GF-D8 (cell line): ENCODE measurements around the gene THTPA.
"Not testable (repeated sequence)": the region's sequence is repeated elsewhere in the genome, so short reads cannot be mapped to it uniquely, and the experiment has no call there.

ENCODE experiments used
- DNase-seq: peaks from one replicate; lab custom pipeline; 2025; lab: John Stamatoyannopoulos, UW

THTPA gene

DNA sequence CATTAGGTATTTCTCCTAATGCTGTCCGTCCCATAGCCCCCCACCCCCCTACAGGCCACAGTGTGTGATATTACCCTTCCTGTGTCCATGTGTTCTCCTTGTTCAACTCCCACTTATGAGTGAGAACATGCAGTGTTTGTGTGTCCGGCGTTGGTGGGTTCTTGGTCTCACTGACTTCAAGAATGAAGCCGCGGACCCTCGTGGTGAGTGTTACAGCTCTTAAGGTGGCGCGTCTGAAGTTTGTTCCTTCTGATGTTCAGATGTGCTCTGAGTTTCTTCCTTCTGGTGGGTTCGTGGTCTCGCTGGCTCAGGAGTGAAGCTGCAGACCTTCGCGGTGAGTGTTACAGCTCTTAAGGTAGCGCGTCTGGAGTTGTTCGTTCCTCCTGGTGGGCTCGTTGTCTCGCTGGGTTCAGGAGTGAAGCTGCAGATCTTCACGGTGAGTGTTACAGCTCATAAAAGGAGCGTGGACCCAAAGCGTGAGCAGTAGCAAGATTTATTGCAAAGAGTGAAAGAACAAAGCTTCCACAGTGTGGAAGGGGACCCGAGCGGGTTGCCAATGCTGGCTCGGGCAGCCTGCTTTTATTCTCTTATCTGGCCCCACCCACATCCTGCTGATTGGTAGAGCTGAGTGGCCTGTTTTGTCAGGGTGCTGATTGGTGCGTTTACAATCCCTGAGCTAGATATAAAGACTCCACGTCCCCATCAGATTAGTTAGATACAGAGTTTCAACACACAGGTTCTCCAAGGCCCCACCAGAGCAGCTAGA lies 27.9 kb downstream of the THTPA start:
- DNase-seq = not testable (repeated sequence)

DNA sequence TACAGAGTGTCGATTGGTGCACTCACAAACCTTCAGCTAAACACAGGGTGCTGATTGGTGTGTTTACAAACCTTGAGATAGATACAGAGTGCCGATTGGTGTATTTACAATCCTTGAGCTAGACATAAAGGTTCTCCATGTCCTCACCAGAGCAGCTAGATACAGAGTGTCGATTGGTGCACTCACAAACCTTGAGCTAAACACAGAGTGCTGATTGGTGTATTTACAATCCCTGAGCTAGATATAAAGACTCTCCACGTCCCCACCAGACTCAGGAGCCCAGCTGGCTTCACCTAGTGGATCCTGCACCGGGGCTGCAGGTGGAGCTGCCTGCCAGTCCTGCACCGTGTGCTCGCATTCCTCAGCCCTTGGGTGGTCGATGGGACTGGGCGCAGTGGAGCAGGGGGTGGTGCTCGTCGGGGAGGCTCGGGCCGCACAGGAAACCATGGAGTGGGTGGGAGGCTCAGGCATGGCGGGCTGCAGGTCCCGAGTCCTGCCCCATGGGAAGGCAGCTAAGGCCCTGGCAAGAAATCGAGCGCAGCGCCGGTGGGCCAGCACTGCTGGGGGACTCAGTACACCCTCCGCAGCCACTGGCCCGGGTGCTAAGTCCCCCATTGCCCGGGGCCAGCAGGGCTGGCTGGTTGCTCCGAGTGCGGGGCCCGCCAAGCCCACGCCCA lies 28.6 kb downstream of the THTPA start:
- DNase-seq = not testable (repeated sequence)

DNA sequence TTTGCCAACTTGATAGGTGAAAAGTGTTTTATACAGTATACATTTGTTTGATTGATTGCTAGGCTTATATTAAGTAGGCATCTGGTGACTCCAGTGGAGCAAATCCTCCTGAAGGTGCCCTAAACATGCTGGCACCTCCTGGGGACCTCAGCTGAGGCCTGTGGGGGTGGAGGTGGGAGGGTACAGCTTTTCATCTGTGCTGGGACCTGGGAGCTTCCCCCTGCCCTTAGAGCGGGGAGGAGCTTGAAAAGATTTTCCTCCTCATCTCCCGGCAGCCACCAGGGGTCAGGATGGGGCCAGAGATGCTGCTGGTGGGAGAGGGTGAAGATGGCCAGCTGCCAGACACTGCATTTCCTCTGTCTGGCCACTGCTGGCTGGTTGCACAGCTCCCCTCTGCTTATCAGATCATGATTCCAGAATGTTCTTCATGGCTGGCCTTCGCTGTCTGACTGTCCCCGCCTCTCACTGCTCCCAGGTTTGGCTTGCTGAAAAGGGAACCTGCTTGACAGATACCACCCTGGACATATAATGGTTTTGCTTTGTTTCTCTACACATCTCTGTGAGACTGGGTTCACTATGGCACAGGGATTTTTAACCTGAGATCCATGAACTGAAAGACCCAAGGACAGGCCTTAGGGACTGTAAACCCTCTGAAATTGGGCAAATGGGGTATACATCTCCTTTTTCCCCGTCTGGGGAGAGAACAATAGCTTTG lies 33.0 kb downstream of the THTPA start:
- DNase-seq = peak; percentile 72

DNA sequence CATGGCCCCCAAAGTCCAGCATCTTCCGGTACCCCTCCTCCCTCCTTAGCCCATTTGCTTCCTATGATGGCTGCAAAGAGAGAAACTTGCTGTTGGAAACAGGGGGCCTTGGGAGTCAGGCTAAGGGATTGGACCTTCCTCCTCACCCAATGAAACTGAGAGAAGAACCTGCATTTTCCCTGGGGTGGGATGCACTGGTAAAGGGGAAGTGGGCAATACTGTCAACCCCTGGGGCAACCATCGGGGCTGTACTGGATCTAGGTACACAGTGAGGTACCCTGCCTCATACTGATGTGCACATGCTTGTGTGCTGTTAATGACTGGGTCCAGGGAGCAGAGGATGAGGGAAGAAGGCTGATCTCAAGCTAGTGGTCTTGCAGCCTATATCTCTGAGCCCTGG lies 33.5 kb downstream of the THTPA start:
- DNase-seq = no peak

DNA sequence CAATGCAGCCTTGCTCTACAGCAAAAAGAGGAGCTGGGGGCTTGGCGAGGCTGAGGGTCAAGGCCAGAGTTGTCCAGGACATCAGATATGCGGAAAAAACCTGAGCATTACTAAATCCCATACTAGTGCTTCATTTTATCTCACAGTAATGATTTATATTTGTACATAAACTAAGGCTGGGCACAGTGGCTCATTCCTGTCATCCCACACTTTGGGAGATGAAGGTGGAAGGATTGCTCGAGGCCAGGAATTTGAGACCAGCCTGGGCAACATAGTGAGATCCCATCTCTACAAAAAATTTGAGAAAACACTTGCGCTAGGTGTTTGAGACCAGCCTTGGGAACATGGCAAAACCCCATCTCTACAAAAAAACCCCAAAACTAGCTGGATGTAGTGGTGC lies 34.1 kb downstream of the THTPA start:
- DNase-seq = no peak

DNA sequence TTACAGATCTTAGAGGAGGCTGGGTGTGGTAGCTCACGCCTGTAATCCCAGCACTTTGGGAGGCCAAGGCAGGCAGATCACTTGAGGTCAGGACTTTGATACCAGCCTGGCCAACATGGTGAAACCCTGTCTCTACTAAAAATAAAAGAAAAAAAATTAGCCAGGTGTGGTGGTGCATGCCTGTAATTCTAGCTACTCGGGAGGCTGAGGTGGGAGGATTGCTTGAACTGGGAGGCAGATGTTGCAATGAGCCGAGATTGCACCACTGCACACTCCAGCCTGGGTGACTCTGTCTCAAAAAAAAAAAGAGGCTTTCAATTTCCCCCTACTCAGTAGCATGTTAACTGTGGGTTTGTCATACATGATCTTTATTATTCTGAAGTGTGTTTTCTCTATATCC lies 38.1 kb downstream of the THTPA start:
- DNase-seq = not testable (repeated sequence)

DNA sequence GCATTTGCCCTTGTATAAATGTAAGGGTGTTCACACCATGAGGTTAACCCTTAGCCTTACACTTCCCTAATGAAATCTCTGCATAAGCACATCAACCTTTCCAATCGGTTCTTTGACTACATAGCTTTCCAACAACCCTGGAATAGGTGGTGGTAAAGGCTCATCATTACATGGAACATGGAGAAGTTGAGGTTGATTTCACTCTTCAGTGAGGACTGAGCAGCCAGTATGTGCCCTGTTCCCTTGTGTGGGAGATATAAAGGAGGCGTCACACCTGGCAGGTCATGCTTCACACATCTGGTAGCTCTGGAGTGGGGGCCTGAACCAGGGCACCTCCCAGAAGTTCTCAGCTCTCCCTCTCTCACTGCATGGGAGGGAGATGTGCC lies 44.2 kb downstream of the THTPA start:
- DNase-seq = no peak

DNA sequence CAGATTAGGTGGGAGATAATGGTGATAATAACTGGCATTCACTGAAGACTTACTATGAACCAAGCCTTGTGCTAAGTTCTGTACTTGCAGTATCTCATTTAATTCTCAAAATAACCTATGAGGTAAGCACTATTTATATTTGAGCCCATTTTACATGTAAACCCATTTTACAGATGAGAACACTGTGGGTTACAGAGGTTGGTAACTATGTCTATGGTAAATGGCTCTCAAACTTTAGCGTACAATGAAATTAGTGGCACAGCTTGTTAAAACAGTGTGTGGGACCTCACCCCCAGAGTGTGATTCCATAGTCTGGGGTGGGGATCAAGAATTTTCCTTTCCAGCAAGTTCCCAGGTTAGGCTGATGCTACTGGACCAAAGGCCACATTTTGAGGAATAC lies 44.7 kb downstream of the THTPA start:
- no peak for DNase-seq

DNA sequence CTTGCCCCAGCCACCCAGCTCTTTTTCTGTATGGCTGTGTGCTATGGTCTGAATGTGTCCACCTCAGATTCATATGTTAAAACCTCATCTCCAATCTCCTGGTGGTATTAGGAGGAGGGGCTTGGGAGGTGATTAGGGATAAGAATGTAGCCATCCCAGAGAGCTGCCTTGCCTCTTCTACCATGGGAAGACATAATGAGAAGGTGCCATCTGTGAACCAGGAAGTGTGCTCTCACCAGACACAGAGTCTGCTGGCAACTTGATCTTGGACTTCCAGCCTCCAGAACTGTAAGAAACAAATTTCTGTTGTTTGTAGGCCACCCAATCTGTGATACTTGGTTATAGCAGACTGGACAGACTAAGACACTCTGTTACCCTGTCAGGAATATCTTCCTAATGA lies 45.4 kb downstream of the THTPA start:
- no peak for DNase-seq

DNA sequence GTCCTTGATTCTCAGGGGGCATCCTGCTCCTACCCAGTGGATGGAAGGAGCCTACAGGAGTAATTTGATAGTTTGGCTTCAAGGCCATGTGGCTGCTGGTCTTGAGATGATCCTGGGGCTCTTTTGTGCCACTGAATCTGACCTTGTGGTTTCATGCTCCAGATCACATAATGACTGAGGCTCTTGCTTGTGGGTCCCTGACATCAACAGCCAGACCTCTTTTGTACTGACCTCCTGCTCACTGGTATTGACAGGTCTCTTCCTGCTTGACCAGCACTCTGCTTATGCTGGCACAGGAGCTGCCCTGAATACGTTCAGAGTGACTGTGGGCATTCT lies 45.7 kb downstream of the THTPA start:
- DNase-seq = no peak

DNA sequence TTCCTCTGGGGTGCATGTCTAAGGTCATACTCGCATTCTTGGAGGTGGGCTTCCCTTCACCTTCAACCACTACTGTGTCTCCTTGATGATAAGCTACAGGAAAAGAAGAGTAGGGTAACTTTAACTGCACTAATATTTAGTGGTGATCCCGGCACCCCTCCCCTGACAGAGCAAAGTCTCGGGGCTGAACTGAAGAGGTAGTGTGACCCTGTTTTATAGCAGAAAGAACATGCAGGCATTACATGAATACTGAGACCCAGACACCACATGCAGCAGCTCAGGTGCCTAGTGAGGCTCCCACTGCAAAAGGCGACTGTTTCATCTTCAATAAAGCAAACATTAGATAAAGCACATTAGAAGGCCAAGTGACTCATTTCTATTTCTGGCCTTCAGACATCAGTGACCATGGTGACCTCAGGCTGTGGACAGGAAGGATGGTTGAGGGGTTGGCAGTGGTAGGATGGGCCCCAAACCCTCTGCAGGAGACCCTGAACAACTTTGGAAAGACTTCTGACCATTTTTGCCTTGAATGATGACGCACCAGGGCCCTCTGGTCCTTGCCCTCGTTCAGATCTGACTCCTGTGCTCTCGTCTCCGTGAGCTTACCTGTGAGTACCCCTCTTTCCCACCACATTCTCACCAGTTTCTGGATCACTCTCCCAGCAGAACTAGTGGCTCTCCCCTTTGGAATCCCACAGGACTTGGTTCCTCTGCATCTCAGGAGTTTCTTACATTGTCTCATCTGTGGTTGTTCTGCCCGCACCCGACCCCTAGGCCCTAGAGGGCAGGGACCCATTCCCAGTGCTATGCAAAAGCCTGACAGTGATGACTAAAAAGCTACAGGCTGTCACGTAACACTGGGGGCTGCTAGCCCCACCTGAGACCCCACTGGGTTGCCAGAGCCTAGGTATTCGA lies 46.4 kb downstream of the THTPA start:
- no peak for DNase-seq

DNA sequence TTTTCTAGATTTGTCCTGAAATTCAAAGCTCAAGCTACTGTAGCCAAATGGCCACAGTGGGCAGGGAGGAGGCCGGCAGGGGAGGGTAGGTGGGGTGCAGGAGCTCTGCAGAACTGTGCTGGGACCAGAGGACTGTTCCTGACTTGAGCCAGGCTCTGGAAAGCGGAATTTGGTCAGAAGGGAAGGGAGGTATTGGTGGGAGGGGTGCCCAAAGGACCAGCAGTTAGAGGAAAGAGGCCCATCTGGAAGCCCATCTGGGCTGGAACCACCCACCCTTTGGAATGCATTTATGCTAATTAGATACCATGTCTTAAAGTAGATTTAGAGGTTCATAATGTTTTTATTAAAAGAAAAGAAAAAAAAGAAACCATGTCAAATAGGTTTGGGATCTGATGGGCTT lies 47.0 kb downstream of the THTPA start:
- DNase-seq = no peak

DNA sequence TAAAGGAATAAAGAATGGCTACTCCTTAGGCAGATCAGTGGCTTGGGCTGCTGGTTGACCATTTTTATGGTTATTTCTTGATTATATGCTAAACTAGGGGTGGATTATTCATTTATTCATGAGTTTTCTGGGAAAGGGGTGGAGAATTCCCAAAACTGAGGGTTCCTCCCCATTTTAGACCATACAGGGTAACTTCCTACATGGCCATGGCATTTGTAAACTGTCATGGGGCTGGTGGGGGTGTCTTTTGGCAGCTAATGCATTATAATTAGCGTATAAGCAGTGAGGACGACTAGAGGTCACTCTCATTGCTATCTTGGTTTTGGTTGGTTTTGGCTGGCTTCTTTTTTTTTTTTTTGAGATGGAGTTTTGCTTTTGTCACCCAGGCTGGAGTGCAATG lies 48.1 kb downstream of the THTPA start:
- DNase-seq = no peak

DNA sequence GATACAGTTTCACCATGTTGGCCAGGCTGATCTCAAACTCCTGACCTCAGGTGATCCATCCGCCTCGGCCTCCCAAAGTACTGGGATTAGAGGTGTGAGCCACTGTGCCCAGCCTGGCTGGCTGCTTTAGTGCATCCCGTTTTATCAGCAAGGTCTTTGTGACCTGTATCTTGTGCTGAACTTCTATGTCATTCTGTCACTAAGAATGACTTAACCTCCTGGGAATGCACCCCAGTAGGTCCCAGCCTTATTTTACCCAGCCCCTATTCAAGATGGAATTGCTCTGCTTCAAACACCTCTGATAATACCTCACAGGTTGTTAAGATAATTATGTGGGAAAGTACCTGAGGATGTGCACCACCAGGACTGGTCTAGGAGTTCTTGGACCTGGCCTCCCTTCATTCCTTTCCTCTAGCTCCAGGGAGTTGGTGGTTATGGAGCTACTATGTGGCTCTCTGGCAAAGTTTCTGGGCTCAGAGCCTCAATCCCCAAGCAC lies 48.7 kb downstream of the THTPA start:
- no peak for DNase-seq

DNA sequence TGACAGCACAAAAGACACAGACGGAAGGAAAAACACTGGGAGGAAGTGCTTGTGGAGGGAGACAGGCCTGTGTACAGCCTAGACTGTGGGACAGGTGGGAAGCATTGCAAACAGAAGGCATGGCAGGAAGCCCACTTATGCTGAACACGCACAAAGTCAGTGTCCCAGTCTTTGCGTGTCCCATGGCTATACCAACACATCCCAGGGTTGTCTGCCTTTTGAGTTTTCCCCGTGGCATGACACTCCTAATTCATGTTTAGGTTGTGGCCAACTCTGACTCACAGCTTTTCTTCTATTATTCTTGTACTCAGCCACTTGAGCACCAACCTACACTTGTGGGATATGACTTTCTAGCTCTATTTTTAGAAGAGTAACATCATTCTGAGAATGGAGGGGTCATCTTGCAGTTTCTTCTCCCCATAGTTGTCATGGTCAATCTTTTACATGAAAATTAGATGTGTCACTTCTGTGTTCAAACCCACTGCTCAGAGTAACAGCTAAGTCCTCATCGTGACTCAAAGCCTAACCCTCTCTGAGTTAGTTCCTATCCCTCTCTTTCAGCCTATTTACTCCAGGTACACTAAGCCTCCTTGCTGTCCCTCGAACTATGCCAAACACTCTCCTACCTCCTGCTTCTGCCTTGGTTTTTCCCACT lies 50.0 kb downstream of the THTPA start:
- no peak for DNase-seq

DNA sequence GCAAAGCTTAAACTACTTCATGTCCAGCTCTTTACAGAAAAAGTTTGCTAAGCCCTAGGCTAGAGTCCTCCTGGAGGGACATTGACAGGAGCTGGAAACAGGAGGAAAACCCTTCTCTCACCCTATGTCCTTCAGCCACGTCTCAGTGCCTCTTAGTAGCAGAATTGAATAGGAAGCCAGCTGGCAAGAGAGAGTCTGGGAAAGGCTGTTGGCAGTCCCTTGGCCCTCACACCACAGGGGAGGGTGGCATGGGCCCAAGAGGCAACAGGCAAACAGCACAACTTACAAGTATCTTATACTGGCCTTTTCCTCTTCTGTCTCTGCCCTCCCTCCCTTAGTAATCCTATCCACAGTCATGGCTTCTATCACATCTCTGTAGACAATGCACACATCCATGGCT lies 52.4 kb downstream of the THTPA start:
- no peak for DNase-seq

DNA sequence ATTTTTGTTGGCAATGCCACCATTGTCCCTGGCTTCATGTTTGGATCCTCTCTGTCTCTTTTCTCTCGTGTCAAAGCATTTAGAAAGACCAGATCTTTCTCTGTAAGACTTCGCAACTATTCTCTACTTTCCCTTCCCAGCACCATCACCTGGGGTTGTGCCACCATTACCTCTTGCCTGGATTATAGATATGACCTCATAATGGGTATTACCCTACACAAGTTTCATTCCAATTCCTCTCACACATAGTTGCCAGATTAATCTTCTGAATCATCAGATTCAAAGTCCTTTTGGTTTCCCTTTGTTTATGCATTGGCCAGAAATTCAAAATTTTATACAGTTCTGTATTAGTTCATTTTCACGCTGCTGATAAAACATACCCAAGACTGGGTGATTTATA lies 52.9 kb downstream of the THTPA start:
- no peak for DNase-seq

DNA sequence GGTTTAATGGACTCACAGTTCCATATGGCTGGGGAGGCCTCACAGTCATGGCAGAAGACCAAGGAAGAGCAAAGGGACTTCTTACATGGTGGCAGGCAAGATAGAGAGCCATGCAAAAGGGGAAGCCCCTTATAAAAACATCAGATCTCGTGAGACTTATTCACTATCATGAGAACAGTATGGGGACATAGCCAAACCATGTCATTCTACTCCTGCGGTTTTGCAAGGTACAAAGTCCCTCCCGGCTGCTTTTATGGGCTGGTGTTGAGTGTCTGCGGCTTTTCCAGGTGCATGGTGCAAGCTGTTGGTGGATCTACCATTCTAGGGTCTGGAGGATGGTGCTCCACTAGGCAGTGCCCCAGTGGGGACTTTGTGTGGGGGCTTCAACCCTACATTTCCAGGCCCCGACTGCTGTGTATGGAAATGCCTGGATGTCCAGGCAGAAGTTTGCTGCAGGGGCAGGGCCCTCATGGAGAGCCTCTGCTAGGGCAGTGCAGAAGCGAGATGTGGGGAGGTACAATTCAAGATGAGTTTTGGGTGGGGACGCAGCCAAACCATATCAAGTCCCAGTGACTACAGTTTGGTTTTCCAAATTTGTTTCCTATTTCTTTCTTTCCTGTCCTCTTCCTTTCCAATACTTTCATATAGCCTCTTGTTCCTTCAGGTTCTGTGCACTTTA lies 53.5 kb downstream of the THTPA start:
- peak; percentile 67 for DNase-seq
